Stimulated activated CD8-positive, alpha-beta memory T cell treated with anti-CD3 and anti-CD28 coated beads, Interleukin-12 subunit alpha, Interleukin-12 subunit beta, amount 100 ng/mL, for 24 hours (primary cell): ENCODE measurements around the gene ZNF20.

Experiments
- DNase-seq: peaks from one replicate; pipeline ENCODE4 v3.0.0-alpha.2; 2020; ENCODE audit errors: extremely low read depth

The ZNF20 gene

GRCh38 chr19:12139885-12140544 is at the start of gene ZNF20:
TSS of gene ZNF20 (minus strand) at chr19:12140350. CDS start at chr19:12140182, 168 bp downstream.
- DNase-seq: peak; percentile 83

DNA sequence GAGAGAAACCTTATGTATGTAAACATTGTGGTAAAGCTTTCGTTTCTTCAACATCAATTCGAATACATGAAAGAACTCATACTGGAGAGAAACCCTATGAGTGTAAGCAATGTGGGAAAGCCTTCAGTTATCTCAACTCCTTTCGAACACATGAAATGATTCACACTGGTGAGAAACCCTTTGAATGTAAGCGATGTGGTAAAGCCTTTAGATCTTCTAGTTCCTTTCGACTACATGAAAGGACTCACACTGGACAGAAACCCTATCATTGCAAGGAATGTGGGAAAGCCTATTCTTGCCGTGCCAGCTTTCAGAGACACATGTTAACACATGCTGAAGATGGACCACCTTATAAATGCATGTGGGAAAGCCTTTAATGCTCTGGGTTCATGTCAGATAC is 47.5 kb upstream of the ZNF20 start:
- DNase-seq: no peak

GRCh38 chr19:12180377-12180776 is 40.2 kb upstream of the ZNF20 start:
- DNase-seq: no peak

GRCh38 chr19:12166626-12167025 is 26.5 kb upstream of the ZNF20 start:
- DNase-seq: no peak

DNA sequence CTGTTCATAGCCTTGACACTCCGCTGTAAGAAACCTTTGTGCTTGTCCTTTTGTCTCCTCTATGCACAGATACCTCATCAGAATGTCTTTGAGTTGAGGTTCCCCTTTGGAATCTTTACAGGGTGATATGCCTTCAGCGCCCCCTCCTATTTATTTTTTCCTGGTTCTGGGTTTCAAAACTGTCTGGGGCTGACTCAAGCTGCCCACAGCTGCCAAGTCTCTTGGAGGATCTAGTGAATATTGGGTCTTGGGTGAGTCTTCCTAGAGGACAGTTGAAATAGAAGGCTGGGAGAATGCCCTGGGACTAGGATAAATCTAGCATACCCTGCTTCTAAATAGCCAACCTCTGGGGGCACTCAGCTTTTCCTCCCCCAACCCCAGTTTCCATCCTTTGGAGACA is 23.7 kb upstream of the ZNF20 start:
- DNase-seq: no peak

DNA sequence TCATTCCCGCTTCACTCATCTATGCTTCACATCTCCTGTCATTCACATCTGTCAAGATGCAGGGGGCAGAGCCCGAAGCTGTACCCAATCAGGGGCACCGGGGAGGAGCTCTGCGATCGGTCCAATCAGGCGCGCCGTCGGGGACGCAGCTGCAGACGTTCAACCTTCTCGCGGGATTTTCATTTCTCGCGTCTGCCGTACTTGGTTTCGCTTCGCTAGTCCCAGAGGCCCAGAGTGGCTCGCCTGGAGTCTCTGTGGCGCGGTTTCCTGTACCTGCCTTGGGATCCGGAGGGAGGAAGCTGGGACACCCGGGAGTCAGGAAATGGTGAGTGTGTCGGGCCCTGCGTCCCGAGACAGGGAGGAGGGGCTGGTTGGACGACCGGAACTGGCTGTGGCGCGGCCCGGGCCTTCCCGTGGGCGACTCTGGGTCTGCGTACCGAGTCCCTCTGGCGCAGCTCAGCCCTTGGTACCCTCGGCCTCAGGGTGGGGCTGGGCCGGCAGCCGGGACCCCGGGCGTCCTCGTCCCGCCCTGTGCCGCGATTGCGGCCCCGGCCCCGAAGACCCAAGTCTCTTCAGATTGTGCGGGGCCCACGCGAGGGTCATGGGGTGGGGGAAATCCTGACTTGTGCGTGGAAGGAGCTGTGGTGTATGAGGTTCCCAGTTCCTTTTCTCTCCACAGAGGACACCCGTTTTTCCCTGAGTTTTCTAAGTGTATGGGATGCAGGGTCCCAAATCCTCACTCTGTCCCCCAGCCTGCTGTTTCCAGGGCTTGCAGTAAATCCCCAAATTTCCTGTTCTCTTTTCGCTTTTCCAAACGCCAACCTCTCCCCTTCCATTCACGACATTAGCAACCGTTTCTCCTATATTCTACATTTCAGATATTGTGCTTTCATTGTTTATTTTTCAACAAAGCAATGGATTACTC is 23.0 kb upstream of the ZNF20 start, which contains the start of gene ZNF136:
Gene ZNF136 (plus strand): TSS at position 215 of the 925 bp plus-strand sequence. CDS start 108 bp downstream, at position 323.
- DNase-seq: peak; percentile 87

DNA sequence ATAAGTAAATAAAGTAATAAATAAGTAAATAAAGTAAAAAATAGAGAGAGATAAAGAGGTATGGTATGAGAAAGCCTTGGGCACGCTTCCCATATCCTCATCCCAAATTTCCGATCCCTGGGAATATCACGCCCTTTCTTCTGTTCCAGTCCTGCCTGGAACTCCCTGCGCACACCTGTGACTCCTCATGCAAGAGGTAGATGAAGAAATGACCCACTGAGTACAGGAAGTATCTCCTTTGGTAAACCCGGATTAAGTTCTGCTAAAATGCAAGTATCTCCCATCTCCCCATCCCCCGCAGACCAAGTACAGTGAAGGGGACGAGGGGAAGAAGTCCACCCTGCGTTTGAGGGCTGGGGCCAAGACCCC is 22.3 kb upstream of the ZNF20 start:
- no peak for DNase-seq

GRCh38 chr19:12159773-12160414 is 19.7 kb upstream of the ZNF20 start:
- DNase-seq: no peak

DNA sequence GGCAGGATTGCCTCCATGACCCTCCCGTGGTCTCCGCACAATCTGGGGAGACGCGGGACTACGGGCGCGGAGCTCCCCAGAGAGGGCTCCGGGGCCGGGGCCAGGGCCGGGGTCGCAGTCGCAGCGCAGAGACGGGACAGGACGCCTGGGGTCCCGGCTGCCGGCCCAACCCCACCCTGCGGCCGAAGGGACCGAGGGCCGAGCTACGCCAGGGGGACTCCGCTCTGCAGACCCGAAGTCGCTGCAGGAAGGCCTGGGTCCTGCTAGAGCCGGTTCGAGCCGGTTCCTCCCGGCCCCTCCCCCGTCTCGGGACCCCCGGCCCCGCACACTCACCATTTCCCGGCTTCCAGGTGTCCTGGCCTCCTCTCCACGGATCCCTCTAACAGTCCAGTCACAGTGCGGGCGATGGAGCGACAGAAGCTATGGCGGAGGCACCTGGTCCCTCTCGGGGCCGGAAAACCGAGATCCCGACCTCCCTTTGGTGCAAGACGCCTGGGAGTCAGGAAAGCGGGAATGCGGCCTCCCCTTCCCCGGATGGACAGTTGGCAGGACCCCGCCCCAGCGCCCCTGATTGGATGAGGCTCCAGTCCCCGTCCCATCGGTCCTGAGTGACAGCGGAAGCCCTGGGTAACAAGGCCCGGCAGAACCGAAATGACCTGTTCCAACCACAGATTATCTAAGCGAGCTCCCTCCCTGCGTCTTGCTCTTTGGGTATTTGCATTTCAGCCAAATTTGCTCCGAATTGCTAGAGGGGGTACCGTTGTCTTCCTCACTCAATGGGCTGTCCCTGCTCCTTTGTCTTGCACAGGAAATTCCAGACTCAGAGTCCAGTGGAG is 16.3 kb upstream of the ZNF20 start, which contains the start of gene ZNF625:
Gene ZNF625 (minus strand): TSS at position 512 of the 836 bp plus-strand sequence. CDS start 176 bp downstream, at position 336.
- DNase-seq: no peak

DNA sequence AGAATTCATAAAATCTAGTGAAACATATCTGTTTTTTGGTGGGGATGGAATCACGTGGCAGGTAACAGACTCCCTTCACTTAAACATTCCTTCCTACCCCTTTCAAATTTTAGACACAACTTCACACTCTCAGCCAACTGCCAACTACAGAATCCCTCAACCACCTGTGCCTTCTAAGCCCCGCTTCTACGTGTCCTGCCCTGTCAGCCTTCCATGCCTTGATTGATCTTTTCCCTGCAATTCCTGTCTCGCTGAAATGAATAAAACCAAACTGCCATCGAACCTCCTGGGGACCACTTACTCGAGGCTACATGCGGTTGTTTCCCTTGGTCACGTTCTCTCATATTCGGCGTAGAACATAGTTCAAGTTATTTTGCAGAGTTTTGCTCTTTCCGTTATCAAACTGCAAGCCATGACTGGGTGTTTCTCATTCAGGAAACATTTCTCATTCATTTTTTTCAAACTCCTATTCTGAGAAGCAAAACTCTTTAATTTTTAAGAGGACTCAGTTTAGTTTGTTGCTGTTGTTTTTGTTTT is 15.2 kb upstream of the ZNF20 start:
- no peak for DNase-seq

DNA sequence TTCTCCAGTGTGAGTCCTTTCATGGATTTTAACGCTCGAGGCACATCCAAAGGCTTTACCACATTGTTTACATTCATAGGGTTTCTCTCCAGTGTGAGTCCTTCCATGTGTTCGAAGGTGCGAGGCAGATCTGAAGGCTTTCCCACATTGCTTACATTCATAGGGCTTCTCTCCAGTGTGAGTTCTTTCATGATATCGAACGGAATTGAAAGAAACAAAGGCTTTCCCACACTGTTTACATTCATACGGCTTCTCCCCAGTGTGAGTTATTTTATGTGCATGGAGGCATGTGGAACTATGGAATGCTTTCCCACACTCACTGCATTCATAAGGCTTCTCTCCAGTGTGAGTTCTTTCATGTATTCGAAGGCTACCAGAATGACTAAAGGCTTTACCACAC is 5.2 kb upstream of the ZNF20 start:
- no peak for DNase-seq

- no peak for DNase-seq
Observed at GRCh38 chr19:12141405-12141736, 1.2 kb upstream of the ZNF20 start.

GRCh38 chr19:12140545-12141404 is 625 bp upstream of the ZNF20 start:
- peak; percentile 57 for DNase-seq

GRCh38 chr19:12139269-12139668 is 881 bp downstream of the ZNF20 start:
- DNase-seq: no peak

DNA sequence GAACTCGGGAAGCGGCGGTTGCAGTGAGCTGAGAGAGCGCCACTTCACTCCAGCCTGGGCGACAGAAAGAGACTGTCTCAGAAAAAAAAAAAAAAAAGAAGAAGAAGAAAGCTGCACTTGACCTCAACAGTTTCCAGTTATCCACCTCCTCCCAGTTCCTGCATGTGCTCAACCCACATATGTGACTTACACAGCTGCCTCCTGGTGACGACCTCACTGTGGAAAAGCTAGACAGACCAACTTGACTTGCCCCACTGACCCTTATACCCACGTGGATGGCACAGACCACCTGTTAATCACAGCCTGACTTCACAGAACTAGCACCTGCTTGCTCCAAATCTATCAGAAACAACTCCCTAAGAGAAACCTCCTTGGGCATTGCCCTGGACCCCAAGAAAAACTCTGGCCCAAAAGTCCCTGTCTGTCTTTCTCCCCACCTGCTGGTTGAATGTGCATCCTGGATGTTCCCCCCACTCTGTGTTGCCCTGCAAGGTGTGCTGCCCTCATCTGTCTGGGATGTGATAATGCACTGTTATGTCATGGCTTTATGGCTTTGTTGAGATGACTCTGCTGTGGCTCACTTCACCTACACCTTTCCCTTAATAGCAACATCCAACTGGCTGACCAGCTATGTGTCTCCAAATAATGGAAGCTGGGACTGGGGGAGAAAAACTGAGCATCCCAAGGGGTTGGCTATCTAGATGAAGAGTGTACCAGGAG is 2.8 kb downstream of the ZNF20 start:
- DNase-seq: no peak

- DNase-seq: no peak
Observed at GRCh38 chr19:12133069-12133468, 7.1 kb downstream of the ZNF20 start.

DNA sequence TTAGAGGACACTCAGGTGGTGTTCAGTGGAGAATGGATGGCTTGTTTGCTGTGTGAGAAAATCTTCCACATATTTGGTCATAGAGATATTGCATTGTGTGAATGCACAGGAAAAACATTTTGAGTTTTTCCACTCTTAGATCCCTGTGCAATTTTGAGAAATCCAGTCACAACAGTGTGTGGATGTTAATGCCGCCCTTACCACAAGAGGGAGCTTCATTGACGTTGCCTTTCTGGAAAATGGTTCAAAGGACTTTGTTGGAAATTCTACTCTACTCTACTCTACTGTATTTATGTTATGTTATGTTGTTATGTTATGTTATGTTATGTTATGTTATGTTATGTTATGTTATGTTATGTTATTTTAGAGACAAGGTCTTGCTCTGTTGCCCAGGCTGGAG is 13.4 kb downstream of the ZNF20 start:
- DNase-seq: no peak

DNA sequence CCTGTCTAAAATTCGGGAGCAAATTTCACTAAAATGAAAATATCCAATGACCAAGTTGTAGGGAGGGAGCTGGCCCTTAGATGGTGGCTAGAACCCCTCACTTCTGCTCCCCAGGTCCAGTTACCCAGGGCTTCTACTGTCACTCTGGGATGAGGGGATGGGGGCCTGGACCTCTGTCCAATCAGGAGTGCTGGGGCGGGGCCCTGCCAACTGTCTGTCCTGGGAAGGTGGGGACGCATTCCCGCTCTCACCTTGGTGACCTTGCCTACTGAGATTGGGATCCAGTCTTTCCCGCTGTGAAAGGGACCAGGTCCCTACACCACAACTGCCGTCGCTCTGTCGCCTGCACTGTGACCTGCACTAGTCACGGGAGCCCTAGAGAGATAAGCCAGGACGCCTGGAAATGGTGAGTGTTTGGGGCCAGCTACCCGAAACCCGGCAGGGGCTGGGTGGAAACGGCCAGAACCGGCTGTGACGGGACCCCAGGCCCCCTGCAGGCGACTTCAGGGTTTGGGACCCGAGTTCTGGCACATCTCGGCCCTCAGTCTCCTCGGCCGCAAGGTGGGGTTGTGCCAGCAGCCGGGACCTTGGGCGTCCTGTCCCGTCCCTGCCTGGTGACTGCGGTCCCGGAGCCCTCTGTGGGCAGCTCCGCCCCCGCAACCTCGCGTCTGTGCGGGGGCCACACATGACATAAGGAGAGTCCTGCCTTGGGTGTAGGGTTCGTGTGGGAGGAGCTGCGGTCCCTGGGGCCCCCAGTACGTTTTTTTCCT is 22.8 kb downstream of the ZNF20 start:
- DNase-seq: no peak

DNA sequence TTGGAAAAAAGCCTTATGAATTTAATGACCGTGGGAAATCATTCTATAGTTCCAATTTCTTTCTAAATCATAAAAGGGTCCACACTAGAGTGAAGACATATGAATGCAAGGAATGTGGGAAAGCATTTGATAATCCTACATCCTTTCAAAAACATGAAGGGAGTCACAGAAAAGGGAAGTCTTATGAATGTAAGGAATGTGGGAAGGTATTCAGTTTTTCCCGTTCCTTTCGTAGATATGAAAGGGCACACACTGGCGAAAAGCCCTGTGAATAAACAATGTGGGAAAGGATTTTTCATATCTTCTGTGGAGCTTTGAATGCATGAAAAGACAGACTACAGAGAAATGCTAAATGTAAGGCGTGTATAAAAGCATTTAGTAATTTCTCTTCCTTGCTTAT is 27.0 kb downstream of the ZNF20 start:
- DNase-seq: no peak
